Lung (tissue), 12 donors: ENCODE results near the gene TNFRSF21. TPM values are rescaled to one million over a fixed set of nuclear protein-coding genes. Genes with fewer than 3 reads are reported as not detected.

Source experiments
- ATAC-seq: fragments of 200-7000 bp; cut with Tn5 transposase; one replicate; pipeline ENCODE4 v1.9.1; 2020; ENCODE audit warnings: moderate number of reproducible peaks; ENCODE audit not compliant: insufficient read depth, low FRiP score
- DNase-seq, 3 donors: peaks; one replicate each; pipeline ENCODE4 v3.0.0-alpha.2; 2013 to 2017
- H3K27ac ChIP-seq, 2 donors: one replicate each; pipeline ENCODE4 v1.5.1; 2013; ENCODE audit warnings: mild to moderate bottlenecking in 2 of 2, moderate library complexity in 2 of 2, control low read depth in 1 of 2, inconsistent platforms in 1 of 2, low read depth in 1 of 2, low read length in 1 of 2
- H3K27me3 ChIP-seq, 3 donors: one replicate each; pipeline ENCODE4 v1.5.1; 2013; ENCODE audit warnings: low read length in 2 of 3; ENCODE audit not compliant: control insufficient read depth in 3 of 3, insufficient read depth in 3 of 3
- H3K36me3 ChIP-seq, 4 donors: one replicate each; pipeline ENCODE4 v1.5.1; 2013; ENCODE audit warnings: low read length in 4 of 4, mild to moderate bottlenecking in 1 of 4, moderate library complexity in 1 of 4; ENCODE audit not compliant: control insufficient read depth in 4 of 4, insufficient read depth in 4 of 4
- H3K4me1 ChIP-seq, 5 donors: one replicate each; pipeline ENCODE4 v1.5.1; 2013; ENCODE audit warnings: low read length in 5 of 5, mild to moderate bottlenecking in 2 of 5, moderate library complexity in 1 of 5; ENCODE audit not compliant: control insufficient read depth in 5 of 5, insufficient read depth in 5 of 5
- H3K4me3 ChIP-seq: one replicate; pipeline ENCODE4 v1.5.1; 2013; ENCODE audit warnings: mild to moderate bottlenecking, control low read depth, moderate library complexity
- H3K9ac ChIP-seq, 2 donors: one replicate each; pipeline ENCODE4 v1.5.1; 2013; ENCODE audit warnings: low read length in 2 of 2, control low read depth in 1 of 2; ENCODE audit not compliant: insufficient read depth in 1 of 2
- H3K9me3 ChIP-seq, 4 donors: one replicate each; pipeline ENCODE4 v1.5.1; 2013; ENCODE audit warnings: low read length in 3 of 4, mild to moderate bottlenecking in 1 of 4, moderate library complexity in 1 of 4; ENCODE audit not compliant: control insufficient read depth in 4 of 4, insufficient read depth in 3 of 4
- WGBS, 2 donors: extraction: QIAGEN DNeasy Blood & Tissue Kit; methylation state at CpG; one replicate each; pipeline ENCODE4 v1.1.7; 2013; 5-methylcytosine and 5-hydroxymethylcytosine counted together
- polyA plus RNA-seq, 2 donors: library from polyadenylated mRNA; stranded (reverse); fragments of 200-250 nt; gene quantifications; one replicate each; pipeline ENCODE4 v1.2.1, GENCODE V29; 2013
- total RNA-seq, 2 donors: library from RNA; depleted of rRNA in 1 of 2; stranded (reverse); fragments of >200 nt in 1 of 2; gene quantifications; one replicate each; pipeline ENCODE4 v1.2.1, GENCODE V29; 2014 to 2021
- TF ChIP-seq, protein P1 (sequence below): IDR thresholded peaks from 2 replicates; pipeline ENCODE4 v1.5.1; 2012; ENCODE audit warnings: mild to moderate bottlenecking; ENCODE audit errors: control extremely low read depth, extremely low read depth
- donor health status: control.
- donor health status: control.
- donor health status: Bipolar disorder and iron deficiency.
- donor health status: healthy.
- donor health status: DM: yes; HTN: yes; CAD: no.

Gene TNFRSF21
- total and polyA plus RNA-seq, 4 donors = 11.1 to 36.6 (median 24.5) TPM

DNA sequence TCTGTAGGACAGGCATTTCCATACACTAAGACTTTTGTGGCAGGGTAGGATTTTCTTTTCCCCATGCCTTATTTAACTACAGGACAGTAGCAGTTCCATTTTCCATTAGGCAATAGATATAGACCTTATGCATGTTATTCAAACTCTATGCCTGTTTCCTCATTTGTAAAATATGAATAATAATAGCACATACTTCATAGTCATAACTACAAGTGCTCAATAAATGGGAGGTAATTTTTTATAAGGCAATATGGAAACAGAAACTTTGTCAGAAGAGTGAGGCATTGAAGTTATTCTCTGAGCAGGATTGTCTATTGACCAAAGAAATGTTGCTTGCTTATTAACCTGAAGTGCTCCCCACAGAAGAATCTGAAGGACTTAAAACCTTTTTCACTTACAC lies 41.9 kb upstream of the TNFRSF21 start:
- no peak overlapping the region for H3K4me3 ChIP-seq
- H3K27me3 ChIP-seq = no peaks in the 10 kb centered on the region
- H3K9me3 ChIP-seq = no peaks in the 10 kb centered on the region
- no peaks in the 10 kb centered on the region for H3K4me1 ChIP-seq
- no peak for DNase-seq
- no peak for ATAC-seq
- no peak overlapping the region for H3K9ac ChIP-seq
- H3K27ac ChIP-seq = no peak overlapping the region
- no peaks in the 10 kb centered on the region for H3K36me3 ChIP-seq
- TF ChIP-seq, protein P1, sequence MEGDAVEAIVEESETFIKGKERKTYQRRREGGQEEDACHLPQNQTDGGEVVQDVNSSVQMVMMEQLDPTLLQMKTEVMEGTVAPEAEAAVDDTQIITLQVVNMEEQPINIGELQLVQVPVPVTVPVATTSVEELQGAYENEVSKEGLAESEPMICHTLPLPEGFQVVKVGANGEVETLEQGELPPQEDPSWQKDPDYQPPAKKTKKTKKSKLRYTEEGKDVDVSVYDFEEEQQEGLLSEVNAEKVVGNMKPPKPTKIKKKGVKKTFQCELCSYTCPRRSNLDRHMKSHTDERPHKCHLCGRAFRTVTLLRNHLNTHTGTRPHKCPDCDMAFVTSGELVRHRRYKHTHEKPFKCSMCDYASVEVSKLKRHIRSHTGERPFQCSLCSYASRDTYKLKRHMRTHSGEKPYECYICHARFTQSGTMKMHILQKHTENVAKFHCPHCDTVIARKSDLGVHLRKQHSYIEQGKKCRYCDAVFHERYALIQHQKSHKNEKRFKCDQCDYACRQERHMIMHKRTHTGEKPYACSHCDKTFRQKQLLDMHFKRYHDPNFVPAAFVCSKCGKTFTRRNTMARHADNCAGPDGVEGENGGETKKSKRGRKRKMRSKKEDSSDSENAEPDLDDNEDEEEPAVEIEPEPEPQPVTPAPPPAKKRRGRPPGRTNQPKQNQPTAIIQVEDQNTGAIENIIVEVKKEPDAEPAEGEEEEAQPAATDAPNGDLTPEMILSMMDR = no peak

DNA sequence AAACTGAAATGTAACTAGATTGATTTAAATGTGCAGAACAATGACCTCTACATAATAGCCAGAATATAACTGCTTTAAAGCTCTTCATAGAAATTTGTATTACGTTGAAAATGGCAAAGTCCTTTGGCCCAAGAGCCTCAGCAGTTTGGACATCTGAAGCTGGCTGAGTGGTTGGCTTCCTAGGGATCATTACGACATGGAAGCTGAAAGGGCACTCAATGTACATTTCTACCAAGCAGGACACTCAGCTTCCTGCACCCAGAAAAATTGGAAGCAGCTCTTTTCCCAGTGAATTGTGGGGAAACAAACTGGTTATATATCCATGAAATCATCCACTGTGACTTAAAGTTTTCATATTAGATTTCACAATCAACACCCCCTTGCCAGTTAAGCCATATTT lies 40.2 kb upstream of the TNFRSF21 start:
- no peak overlapping the region for H3K27ac ChIP-seq
- H3K4me1 ChIP-seq = no peaks in the 10 kb centered on the region
- no peaks in the 10 kb centered on the region for H3K9me3 ChIP-seq
- no peak overlapping the region for H3K9ac ChIP-seq
- no peaks in the 10 kb centered on the region for H3K27me3 ChIP-seq
- no peaks in the 10 kb centered on the region for H3K36me3 ChIP-seq
- DNase-seq (no peak), ATAC-seq (no peak)
- no peak overlapping the region for H3K4me3 ChIP-seq
- 65 to 91% methylated on average over 2 of the region's 2 CpGs for WGBS, 2 donors
- TF ChIP-seq, protein P1 = no peak

DNA sequence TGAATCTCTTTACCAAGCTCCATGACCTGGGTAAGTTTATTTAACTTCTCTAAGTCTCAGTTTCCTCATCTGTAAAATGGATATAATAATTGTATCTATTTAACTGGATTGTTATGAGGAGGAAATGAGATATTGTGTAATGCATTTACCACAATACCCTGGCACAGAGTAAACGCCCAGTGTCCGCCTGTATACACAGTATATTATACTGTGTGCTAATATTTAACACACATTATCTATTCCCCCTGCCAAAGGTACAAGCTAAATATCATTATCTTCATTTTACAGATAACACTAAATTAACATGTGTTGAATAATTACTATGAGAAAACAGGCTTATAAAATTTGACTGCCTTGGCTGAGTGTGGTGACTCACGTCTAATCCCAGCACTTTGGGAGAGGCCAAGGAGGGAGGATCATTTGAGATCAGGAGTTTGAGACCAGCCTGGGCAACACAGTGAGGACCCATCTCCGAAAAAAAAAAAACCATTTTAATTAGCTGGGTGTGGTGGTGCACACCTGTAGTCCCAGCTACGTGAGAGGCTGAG lies 38.7 kb upstream of the TNFRSF21 start:
- DNase-seq (no peak), ATAC-seq (no peak)
- Histone ChIP-seq H3K27me3 (no peaks in the 10 kb centered on the region), H3K4me3 (no peak overlapping the region), H3K9ac (no peak overlapping the region), H3K36me3 (no peaks in the 10 kb centered on the region), H3K27ac (no peak overlapping the region), H3K4me1 (peaks cover 0 to 4% (median 0%) of the 10 kb centered on the region in 5 donors), H3K9me3 (no peaks in the 10 kb centered on the region)
- WGBS, 2 donors = 73 to 74% methylated on average over 5 of the region's 5 CpGs
- TF ChIP-seq, protein P1 = no peak

DNA sequence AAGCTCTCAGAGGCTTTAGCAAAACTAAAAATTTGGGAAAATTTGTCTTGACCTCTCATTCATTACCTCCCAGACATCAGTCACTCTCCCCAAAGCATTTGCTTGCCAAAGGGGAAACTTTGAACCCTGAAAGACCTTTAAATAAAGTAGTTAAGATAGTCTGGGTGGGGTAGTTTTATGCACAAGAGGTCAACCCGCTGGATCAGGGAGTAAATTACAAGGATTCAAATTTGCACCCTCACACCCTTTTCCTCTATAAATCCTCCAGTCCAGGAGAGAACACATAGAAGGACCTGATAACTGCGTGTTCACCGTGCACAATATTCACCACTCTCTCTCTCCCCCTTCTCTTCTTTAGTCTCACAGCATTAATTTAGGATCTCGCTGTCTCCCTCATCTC lies 36.1 kb upstream of the TNFRSF21 start:
- H3K9ac ChIP-seq = no peak overlapping the region
- ATAC-seq = no peak
- peaks cover 0 to 2% (median 0%) of the 10 kb centered on the region in 4 donors for H3K9me3 ChIP-seq
- peaks cover 0 to 4% (median 0%) of the 10 kb centered on the region in 5 donors for H3K4me1 ChIP-seq
- 90 to 93% methylated on average over 4 of the region's 4 CpGs for WGBS, 2 donors
- TF ChIP-seq, protein P1 = no peak
- no peak overlapping the region for H3K27ac ChIP-seq
- no peak for DNase-seq
- no peak overlapping the region for H3K4me3 ChIP-seq
- H3K27me3 ChIP-seq = no peaks in the 10 kb centered on the region
- H3K36me3 ChIP-seq = no peaks in the 10 kb centered on the region
